Right ventricle myocardium superior (tissue), 1 donor: ENCODE results near the gene LHFPL2. TPM values are rescaled to one million over a fixed set of nuclear protein-coding genes. Genes with fewer than 3 reads are reported as not detected.
"Not testable (repeated sequence)": the region's sequence is repeated elsewhere in the genome, so short reads cannot be mapped to it uniquely, and the experiment has no call there.

ENCODE experiments used
- ATAC-seq: fragments of 200-7000 bp; cut with Tn5 transposase; one replicate; pipeline ENCODE4 v1.9.1; 2020; ENCODE audit warnings: mild to moderate bottlenecking; ENCODE audit not compliant: poor library complexity
- DNase-seq: peaks from one replicate; pipeline ENCODE4 v3.0.0-alpha.2; 2020
- intact Hi-C: fragments of 100-400 bp; cut with DNase I; formaldehyde crosslinking; loops from one replicate; pipeline ENCODE4 v1.11.2; 2022
- total RNA-seq: library from RNA; stranded (reverse); fragmentation: NEBNext Ultra II Directional; extraction: Animal tissue kit (Norgen Biotek cat#: 25700); gene quantifications from one replicate; pipeline ENCODE4 v1.2.1, GENCODE V29; 2021
- donor health status: DM: no; HTN: yes; CAD: no; lungs with severe emphysema.

The LHFPL2 gene
- total RNA-seq, 1 donor from 2014 or later, result 5.0 TPM

DNA sequence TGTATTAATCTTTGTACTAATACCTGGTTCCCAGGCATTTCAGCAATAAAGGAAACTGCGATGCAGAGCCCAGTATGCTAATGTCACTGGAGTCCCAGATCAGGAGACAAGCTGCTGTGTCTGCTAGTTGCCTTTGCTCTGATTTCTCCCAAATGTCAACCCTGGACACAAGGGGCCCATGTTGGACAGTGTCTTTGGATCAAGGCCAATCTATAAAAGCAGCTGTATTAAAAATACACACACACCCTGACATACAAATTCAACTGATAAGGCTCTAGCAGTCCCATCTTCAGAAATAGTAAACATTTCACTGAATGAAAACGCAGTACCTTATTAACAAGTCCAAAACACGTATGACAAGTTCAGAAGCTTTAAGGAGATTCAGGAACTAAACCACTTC, 18.9 kb downstream of the LHFPL2 start:
- intact Hi-C loops, result loop anchor here (10.0 kb wide), 1 partner anchor 85 kb away; no protein-coding TSS in a partner anchor
- ATAC-seq, result no peak

DNA sequence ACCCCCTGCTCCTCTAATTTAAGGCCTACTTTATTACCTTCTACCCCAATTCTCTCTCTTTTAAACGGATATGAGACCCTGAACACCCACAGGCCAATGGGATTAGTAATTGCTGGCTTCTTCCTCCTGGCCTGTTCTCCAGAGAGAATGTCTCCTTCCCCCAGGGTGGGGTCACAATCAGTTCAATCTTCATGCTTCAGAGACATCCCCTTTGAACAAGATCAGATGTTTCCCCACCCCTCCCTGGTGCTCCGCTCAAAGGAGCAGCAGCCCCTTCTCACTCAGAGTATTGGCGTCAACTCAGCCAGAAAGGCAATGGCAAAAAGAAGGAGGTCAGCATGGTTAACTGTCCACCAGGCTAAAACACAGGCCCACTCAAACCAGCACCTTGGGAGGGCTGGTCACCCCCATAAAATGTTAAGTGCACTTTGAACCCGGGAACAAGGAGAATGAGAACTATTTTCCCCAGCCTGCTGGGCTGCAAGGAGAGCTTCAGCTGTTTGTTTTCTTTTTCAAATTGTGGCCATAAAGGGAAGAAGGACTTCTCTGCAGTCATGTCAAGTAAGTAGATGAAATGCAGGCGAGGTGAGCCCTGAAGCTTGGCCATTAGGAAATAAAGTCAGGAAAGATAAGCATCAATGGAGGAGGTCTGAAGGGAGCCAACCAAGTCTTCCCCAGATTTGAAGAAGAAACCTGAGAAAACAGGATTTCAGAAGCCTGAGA, 20.1 kb downstream of the LHFPL2 start:
- no peak for DNase-seq
- intact Hi-C loops, result no loop called here
- ATAC-seq, result no peak

More for the DNA sequence above, 18.9 kb downstream of the LHFPL2 start:
- DNase-seq, result no peak

DNA sequence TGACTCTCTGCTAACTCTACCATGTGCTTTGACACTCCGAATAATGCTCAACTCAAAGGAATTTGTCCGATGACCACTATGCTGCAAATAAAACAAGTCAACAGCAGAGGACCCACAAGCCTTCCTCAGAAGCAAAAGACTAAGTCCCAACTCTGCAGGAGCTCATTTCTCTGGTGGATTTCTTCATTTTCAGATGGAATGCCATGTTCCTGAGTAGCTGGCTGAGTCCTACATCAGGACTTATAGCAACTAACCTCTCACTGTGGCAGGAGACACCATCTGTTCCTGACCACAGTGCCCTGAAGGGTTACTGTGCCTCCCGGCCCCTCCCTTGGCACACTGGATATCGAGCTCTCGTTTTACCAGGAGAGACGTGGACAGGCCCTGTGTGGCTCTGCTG, 20.8 kb downstream of the LHFPL2 start:
- ATAC-seq, result no peak
- intact Hi-C loops, result no loop called here
- no peak for DNase-seq

DNA sequence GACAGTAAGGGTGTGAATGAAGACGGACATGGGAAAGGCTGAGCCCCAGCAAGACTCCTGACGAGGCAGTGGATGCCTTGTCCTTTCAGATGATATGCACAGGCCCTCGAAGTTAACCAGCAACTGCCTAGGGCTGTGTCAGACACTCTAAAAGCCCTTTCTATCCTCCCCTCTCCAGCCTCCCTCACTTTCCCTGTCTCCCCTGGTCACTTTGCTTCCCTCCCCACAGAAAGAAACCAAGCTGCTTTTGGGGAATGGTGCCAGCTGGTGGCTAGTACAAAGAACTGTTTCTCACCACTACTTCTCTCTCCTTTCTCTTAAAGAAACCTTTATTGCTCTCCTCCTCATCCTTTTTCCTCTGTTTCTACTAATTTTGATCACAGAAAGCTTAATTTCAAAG, 21.4 kb downstream of the LHFPL2 start:
- no peak for DNase-seq
- no peak for ATAC-seq
- intact Hi-C loops, result no loop called here

DNA sequence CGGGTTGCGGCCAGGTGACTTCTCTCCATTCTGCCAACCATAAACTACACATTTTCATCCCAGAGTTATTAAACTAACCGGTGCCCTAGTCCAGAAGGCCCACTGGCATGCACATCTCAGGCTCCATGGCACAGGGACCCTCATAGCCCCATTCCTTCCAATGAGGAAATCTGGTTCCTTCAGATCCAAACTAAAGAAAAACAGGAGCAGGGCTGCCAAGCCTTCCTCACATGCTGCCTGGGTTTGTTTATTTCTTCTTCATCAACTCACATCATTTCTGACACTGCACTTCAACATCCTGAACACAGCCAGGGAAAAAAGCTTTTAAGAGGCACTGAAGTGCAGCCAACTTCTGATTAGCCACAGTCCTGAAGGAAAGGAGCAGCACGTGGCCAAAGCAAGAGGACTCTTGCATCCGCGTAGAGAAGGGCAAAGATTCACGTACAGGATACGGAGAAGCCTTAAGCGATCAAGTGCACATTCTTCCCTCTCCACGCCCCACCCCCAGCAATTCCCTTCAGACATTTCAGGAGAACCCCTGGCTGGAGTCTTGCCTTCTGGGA, 22.5 kb downstream of the LHFPL2 start:
- ATAC-seq (peak; percentile 59), DNase-seq (no peak)
- intact Hi-C loops, result no loop called here

DNA sequence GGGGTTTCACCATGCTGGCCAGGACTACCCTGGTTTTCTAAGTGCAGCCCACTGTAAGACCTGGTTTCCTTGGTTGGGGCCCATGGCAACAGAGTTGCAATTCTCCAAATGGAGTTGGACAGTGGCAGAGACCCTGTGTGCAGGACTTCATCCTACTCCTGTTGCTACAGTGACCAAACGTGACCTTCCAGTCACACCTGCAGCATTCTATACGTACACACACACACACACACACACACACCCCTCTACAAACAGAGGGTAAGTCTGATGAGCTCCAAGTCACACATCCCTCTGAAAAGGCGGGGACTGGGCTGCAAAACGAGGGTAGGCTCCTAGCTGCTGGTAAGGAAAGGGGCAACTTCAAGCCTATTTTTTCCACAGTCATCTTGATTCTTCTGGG, 23.6 kb downstream of the LHFPL2 start:
- DNase-seq, result no peak
- intact Hi-C loops, result no loop called here
- no peak for ATAC-seq

DNA sequence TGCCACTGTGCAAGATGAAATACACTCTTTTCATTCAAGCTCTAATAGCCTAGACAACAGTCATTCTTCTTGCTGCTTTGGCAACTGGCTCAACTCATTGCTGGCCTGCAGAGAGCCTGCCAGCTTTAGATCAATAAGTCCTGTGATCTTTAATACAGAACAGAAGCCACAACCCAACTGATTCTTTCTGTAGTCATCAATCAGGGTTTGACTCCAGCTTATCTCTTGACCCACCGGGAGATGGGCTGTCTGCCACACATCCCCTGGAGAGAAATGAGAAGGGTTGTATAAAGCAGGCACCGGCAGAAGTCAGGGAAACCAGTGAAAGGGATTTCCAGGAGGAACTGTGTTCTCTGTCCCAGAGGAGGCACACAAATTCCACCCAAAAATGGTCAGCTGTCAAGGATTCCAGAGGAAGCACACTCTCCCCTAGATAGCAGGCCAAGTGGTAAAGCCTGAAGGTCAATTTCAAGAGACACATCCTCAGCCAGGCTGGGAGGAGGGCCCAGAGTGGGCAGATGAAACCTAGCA, 24.5 kb downstream of the LHFPL2 start:
- peak; percentile 74 for ATAC-seq
- intact Hi-C loops, result no loop called here

DNA sequence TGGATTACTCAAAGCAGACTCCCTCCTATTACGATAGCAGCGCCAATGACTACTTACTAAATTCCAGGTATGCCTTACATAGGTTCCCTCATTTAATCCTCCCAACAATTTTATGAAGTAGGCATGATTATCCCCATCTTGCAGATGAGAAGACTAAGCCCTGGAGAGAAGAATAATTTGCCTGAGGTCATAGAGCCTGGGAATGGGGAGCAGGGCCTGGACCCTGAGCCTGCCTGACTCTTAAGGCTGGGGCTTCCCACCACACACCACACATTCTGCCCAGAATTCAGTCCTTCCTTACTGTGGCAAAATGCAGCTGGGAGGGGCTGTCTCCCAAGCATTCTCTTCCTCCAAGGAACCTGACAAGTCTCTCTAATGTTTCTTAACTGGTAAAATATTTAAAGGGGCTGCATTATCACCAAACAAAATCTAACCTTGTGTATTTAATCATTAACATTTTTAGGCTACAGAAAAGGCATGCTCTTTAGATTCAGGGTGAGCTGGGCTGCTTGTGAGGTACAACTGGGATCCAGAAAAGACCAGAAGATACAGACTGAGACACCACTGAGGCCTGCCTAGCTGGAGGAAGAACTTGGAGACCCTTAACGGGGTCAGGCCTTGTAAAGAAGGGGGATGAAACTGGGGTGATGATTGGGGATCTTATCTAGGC, 26.1 kb downstream of the LHFPL2 start:
- intact Hi-C loops, result no loop called here
- ATAC-seq (no peak), DNase-seq (no peak)

More for the DNA sequence above, 24.5 kb downstream of the LHFPL2 start:
- DNase-seq, result no peak

DNA sequence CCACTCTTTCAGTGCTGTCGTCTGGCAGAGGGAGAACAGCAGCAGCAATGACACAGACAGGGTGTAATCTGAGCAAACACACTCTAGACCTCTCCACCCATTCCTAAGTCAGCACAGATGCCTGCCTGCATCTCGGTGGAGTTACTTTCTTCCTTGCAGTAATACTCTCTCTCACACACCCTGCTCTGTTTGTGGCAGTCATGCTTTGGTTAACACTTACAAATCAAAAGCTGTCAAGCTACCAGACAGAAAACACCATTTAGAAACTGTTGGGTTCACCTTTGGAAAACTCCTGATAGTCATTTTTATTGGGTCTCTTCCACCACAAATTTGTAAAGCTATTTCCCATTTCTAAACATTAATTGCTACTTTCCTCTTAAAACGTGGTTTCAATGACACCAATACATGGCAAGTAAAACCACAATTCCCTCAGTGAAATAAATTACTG, 27.3 kb downstream of the LHFPL2 start:
- DNase-seq (no peak), ATAC-seq (no peak)
- intact Hi-C loops, result no loop called here

DNA sequence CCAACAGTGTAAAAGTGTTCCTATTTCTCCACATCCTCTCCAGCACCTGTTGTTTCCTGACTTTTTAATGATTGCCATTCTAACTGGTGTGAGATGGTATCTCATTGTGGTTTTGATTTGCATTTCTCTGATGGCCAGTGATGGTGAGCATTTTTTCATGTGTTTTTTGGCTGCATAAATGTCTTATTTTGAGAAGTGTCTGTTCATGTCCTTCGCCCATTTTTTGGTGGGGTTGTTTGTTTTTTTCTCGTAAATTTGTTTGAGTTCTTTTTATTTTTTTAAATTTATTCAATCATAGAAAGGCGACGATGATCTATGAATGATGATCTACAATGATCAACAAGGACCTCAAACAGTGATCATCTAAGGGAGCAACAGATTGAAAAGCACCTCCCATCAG, 28.5 kb downstream of the LHFPL2 start:
- DNase-seq, ATAC-seq, intact Hi-C loops: not testable (repeated sequence)

DNA sequence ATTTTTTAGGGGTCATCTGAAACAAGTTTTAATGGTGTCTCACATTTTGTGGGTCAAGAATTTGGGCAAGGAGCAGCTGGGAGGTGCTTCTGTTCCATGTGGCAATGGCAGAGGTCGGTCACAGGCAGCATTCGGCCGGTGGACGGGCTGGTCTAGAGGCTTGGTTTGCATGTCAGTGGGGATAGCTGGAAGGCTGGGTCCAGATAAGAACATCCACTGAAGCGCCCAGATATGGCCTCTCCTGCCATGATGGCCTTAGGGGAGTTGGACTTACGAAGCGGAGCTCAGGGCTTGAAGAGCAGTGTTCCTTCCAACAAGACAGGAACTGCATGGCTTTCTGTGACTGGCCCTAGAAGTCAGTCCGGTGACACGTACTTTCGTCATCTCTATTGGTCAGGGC, 30.3 kb downstream of the LHFPL2 start:
- no peak for DNase-seq
- intact Hi-C loops, result no loop called here

DNA sequence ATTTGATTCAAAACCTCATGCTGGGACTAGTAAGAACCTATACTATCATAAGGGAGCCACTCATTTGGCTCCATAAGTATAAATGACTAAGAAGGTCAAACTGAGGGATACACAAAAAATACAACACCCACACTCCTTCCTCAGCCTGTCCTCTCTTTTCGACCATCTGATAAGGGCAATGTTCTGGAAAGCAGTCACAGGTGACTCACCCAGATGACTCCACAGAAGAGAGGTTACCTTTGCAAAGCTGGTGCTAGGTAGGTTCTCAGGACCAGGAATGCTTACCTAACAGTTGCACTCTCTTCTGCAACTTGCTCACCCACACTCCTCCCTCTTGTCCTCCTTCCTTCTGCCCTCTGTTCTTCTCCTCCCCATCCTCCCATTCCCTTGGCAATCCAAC, 32.9 kb downstream of the LHFPL2 start:
- intact Hi-C loops, result no loop called here
- no peak for ATAC-seq
- no peak for DNase-seq

More for the DNA sequence above, 30.3 kb downstream of the LHFPL2 start:
- no peak for ATAC-seq

DNA sequence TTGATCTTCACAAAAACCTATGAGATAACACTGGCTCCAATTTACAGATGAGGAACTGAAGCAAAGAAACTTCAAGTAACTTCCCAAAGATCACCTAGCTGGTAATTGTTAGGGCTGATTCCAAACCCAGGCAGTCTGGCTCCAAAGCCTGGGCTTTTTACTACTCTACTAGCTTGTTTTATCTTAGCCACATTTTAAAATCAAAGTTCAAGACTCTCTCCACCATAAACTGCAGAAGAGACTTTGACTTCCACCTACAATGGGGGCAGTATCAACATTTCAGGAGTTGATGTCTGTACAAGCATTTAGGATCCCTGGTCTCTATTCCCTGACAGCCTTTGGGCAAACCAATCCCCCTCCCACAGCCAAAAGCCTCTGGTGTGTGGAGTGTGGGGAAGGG, 33.8 kb downstream of the LHFPL2 start:
- intact Hi-C loops, result no loop called here
- ATAC-seq (no peak), DNase-seq (no peak)

DNA sequence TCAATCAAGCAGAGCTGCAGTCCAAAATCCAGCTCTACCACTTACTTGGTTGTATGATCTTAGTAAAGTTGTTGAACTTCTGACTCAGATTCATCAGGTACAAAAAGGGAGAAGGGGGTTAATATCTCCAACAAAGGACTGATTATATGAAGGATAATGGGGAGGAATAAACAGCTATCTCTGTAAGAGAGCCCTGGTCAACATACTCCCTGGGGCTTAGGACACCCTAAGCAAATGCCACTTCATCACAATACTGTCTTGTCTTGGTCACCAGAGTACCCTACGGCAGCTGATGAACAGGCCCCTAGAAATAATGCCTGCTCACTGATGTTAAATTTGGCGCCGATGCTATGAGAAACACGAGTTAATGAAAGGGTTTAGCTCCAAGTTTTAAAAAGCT, 34.8 kb downstream of the LHFPL2 start:
- ATAC-seq (no peak), DNase-seq (no peak)
- intact Hi-C loops, result no loop called here

DNA sequence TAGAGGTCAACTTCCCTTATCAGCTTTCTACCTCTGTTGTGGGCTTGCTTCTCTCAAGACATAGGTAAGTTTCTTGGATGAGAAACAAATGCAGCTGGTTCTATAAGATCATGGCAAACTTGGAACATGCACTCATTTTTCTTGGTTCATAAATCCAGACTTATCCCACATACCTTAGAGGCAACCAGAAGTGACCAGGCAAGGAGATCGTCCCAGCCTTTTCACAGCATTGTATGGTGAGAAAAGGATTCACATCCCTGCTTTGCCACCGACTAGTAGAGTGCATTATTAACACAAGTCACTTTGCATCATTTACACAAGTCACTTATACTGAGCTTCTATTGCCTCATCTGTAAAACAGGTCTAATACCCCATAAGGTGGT, 35.4 kb downstream of the LHFPL2 start:
- ATAC-seq (no peak), DNase-seq (no peak)
- intact Hi-C loops, result no loop called here

DNA sequence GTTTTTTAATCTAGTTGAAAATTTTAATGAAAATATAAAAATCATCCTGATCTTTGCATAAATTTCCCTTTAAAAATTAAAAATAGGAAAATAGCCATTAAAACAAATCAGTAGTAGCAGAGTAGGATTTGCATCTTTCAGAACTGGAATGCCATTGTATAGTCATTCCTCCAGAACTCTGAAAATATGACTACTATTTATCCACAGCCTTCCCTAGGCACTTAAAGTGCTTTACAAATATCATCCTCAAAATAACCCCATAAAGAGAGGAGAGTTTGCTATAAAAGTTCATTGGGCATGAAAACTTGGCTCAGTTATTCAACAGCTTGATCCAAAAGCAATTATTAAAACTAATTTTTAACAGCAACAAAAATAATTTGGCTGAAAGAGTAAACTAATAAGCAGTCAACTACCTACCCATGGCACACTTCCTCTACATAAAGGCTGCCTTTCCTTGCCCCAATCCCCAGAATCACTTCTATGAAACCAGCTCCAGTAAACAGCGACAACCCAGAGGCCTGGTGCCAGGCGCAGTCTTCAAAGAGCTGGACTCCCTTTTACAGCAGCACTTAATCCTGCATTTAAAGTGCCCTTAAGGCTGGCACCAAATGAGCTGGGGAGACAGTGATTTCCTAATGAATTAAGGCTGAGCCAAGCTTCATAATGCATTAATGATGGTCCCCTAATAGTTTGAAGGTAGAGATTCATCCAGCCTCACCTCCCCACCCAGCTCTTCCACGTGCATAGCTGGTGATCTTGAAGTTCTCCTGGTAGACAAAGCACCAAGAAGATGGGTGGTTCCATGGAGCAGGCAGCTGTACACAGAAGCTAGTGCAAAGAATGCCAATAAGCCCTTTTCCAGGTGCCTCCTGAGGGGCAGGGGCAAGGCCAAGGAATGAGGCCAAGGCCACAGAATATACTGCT, 36.1 kb downstream of the LHFPL2 start:
- no peak for ATAC-seq
- no peak for DNase-seq
- intact Hi-C loops, result no loop called here

DNA sequence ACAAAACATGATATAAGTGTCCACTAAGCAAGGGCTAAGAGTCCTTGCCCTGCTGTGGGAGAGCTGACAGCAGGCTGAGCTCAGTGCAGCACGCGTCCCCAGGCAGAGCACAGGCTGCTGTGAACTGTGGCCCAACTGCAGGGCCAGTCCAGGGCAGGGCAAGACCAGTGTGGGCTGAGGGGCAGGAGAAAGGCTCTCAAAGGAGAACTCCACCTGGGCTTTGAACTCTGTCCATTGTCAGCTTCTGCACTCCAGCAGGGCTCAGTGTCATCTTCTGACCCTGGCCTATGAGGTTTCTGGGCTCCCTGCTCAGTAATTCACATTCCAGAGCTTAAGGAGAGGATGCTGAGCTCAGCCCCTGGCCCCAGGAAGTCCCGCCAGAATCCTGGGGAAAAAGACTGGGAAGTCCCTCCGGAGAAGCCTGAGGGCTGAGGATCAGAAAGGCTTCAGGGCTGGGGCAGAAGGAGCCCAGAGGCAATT, 37.4 kb downstream of the LHFPL2 start:
- DNase-seq, result no peak
- intact Hi-C loops, result no loop called here
- peak; percentile 65 for ATAC-seq

DNA sequence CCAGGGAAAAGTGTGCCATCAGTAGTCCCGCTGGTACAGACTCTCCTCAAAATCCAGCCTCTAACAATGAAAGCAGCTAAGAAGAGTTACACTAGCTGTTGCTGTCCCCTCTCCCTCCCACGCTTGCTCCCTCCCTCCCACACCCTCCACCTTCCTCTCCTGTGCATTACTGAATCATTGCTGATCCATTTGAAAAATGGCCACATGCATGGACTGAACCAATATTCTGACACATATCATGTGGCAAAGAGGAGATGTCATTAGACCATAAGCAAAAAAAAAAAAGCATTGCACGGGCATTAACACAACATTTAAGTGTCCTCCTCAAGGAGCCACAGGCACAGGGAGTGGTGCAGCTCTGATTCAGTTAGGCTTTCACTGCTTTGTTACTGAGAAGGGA, 37.9 kb downstream of the LHFPL2 start:
- ATAC-seq (peak; percentile 25), DNase-seq (no peak)
- intact Hi-C loops, result no loop called here

DNA sequence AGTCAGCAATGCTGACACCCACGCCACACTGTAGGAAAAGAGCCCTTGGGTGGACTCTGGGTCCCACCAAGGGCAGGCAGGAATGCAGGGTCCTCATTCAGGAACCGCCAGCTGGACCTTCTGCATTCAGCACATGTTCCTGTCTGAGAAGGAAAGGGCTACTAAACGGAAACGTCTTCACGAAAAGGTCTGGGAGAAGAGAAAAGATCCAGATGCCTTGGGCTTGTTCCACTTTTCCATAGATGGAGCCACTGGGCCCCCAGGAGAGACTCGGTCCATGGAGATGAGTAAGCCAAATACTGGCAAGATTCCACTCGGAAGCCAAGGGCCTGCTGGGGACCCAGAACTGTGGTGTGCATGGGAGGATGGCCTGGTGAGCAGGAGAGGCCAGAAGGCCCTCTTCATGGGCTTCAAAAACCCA, 38.4 kb downstream of the LHFPL2 start:
- DNase-seq (no peak), ATAC-seq (peak; percentile 79)

More for the DNA sequence above, 38.4 kb downstream of the LHFPL2 start:
- intact Hi-C loops, result no loop called here
